ENCODE data around the gene KLF15.

KLF15 gene

GRCh38 chr3:126346466-126346865, 10.7 kb downstream of the KLF15 start:
- H3K4me3 ChIP-seq (ENCODE audit: low read length) = no peak overlapping the region
- TF ChIP-seq, protein P1, sequence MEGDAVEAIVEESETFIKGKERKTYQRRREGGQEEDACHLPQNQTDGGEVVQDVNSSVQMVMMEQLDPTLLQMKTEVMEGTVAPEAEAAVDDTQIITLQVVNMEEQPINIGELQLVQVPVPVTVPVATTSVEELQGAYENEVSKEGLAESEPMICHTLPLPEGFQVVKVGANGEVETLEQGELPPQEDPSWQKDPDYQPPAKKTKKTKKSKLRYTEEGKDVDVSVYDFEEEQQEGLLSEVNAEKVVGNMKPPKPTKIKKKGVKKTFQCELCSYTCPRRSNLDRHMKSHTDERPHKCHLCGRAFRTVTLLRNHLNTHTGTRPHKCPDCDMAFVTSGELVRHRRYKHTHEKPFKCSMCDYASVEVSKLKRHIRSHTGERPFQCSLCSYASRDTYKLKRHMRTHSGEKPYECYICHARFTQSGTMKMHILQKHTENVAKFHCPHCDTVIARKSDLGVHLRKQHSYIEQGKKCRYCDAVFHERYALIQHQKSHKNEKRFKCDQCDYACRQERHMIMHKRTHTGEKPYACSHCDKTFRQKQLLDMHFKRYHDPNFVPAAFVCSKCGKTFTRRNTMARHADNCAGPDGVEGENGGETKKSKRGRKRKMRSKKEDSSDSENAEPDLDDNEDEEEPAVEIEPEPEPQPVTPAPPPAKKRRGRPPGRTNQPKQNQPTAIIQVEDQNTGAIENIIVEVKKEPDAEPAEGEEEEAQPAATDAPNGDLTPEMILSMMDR (conservative IDR thresholded peaks at IDR 0.05; ENCODE audit: low read depth, low read length) = no peak
- DNase-seq (ENCODE audit: low read depth) = no peak

- TF ChIP-seq, protein P1 (conservative IDR thresholded peaks at IDR 0.05; ENCODE audit: low read depth, low read length) = no peak
- no peak overlapping the region for H3K4me3 ChIP-seq (ENCODE audit: low read length)
- DNase-seq (ENCODE audit: low read depth) = no peak
Observed at GRCh38 chr3:126345641-126346460, 11.4 kb downstream of the KLF15 start.

- no peak overlapping the region for H3K4me3 ChIP-seq (ENCODE audit: low read length)
- TF ChIP-seq, protein P1 (conservative IDR thresholded peaks at IDR 0.05; ENCODE audit: low read depth, low read length) = no peak
- no peak for DNase-seq (ENCODE audit: low read depth)
Observed at GRCh38 chr3:126345231-126345630, 12.0 kb downstream of the KLF15 start.

GRCh38 chr3:126344380-126345041, 12.7 kb downstream of the KLF15 start:
- DNase-seq (ENCODE audit: low read depth) = no peak
- TF ChIP-seq, protein P1 (conservative IDR thresholded peaks at IDR 0.05; ENCODE audit: low read depth, low read length) = no peak
- no peak overlapping the region for H3K4me3 ChIP-seq (ENCODE audit: low read length)

- TF ChIP-seq, protein P1 (conservative IDR thresholded peaks at IDR 0.05; ENCODE audit: low read depth, low read length) = no peak
- H3K4me3 ChIP-seq (ENCODE audit: low read length) = no peak overlapping the region
- no peak for DNase-seq (ENCODE audit: low read depth)
Observed at GRCh38 chr3:126343649-126344035, 13.6 kb downstream of the KLF15 start.

- H3K4me3 ChIP-seq (ENCODE audit: low read length) = no peak overlapping the region
- no peak for DNase-seq (ENCODE audit: low read depth)
- TF ChIP-seq, protein P1 (conservative IDR thresholded peaks at IDR 0.05; ENCODE audit: low read depth, low read length) = peak; percentile 27
Observed at GRCh38 chr3:126342991-126343648, 14.1 kb downstream of the KLF15 start.
